NCI-H446 (cell line): Measurements from ENCODE around the gene AFDN.
A peak's percentile ranks its signal among the peaks of the same experiment; 100 is the strongest.

Experiments
- DNase-seq, 2 experiments: peaks; one replicate each; lab custom pipeline; 2025; lab: John Stamatoyannopoulos, UW

AFDN gene

GRCh38 chr6:167796192-167796981 lies 30.3 kb upstream of the AFDN start:
- peak in 1 of 2 experiments; percentile 4 for DNase-seq

DNA sequence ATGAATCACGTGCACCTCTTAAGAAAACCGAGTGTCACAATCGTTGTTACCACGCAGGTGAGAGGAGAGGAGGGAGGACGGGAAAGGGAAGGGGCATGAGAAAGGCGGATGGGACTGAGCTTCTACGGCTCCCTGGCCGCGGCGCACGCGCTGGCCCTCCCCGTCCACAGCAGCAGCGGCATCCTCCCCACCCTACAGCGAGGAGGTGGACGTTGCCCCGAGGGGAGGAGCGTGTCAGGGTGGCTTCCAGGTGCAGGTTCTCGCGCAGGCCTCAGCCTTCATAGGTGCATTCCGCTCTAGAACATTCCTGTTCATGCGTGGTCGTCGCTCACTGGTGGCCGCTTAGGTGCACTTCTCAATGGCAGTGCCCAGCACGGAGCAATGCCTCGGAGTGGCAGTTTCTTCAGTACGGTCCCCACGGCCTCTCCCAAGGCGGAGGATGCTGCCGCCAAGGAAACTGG lies 29.7 kb upstream of the AFDN start:
- no peak for DNase-seq

- DNase-seq: no peak
These were observed 29.0 kb upstream of the AFDN start for GRCh38 chr6:167797476-167798265.

- no peak for DNase-seq
These were observed 28.3 kb upstream of the AFDN start for GRCh38 chr6:167798453-167798852.

- DNase-seq: peak; percentile 67 to 92
These were observed 27.5 kb upstream of the AFDN start for GRCh38 chr6:167799033-167799821.

- no peak for DNase-seq
These were observed 26.2 kb upstream of the AFDN start for GRCh38 chr6:167800549-167800948.

DNA sequence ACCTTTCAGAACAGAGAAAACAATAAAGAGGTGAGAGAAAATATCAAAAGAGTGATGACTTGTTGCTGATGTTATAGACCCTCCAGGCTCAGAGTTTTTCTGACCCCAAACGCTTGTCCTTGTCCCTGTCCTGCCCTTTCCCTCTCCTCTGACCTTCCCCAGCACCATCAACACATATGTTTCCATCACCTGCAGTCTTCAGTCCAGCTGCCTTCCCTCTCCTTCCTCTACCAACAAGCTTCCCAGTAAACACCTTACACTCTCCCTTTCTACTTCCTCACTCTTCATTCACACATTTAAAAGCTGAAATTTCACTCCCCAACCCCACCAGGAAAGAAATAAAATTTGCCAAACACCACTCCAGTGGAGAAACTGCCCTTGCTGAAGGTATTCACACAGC lies 25.4 kb upstream of the AFDN start:
- DNase-seq: no peak

DNA sequence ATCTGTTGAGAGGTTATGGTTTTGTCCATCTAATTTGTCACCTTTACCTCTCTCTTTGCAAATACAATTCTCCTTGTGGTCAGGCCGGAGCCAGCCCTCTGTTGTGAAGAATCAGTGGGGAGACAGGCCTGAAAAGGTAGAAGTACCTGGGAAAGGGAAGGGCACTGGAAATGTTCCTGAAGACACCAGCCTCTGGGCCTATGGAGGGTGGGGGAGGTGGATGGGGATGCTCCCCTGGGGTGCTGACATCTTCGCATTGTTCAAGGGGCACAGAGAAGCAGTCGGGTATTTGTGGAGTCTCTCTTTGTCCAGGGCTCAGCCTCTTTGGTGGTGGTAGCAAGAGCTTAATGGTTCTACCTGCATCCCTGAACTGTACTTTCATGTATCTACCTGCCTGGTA lies 24.4 kb upstream of the AFDN start:
- no peak for DNase-seq

DNA sequence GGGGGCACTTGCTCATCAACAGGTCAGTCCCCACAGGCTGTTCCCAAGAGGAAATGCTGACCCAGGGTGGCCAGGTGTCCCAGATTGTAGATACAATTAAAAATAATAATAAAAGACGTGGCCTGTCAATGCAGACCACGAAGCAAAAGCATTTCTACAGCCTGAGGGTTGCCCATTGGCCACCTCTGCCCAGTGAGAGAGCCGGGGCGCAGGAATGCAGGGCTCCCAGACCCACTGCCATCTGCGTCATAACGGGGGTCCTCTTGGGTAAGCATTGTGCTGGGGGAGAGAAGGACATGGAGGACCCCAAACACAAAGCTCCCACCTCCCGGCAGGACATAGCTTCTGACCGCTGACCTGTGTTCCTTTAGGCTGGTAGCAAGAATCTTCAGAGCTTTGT lies 22.9 kb upstream of the AFDN start:
- no peak for DNase-seq

DNA sequence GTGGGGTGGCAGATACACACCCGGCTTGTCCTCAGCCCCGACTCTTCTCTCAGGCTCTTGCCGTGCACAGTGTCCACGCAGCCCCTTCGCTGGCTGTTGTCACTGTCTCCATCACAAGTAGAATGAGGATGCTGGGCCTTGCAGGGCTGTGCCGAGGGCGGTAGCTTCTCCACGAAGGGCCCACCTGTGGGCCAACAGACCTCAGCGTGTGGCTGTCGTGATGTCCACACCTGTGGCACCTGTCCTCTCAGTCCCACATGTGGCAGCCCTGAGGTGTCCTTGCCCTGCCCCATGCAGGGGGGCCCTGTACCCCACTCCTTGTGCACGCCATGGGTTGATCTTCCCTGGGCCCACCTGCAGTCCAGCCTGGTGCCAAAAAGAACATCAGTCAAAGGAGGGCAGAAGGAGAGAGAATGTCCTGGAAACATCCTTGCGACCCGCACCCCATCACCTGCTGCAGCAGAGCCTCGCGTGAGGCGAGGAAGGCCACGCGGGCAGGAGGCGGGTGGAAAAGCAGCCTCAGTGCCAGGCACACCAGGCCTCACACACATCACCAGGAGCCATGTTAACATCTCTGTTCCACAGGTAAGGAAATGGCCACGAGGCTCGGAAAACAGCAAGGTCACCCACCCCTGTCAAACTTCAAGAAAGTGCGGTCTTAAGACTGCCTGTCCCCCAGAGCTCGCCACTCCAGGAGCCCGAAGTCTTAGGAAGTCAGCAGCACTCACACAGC lies 22.3 kb upstream of the AFDN start:
- no peak for DNase-seq

DNA sequence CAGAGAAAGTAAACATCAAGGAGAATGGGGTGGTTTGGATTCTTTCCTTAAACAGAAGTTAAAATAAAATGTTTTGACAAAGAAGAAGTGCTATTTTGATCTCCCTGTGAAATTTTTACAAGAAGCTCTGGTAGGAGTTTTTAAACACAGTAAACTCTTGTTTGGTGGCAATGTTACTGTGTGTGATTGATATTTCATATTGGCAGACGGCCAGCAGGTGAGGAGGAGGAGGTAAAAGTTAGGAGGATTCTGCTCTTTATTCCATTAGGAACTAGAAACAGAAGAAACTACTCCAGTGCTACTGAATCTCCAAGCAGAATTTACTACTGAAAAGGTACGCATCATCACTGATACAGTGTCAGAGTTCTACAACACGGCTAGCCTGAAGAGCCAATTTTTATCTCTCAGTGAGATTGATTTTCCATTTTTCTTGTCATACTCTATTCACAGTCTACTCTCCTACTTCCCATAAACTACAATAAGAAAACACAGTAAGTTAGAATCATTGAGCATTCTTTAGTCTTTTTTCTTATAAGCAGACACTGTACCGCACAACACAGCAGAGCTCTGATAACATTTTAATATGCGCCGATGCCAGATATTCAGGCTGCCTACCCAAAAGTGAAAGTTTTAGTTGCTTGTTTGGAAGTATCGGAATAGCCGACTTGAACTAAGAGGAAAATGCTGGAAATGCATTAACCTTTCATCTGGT lies 21.2 kb upstream of the AFDN start:
- no peak for DNase-seq

DNA sequence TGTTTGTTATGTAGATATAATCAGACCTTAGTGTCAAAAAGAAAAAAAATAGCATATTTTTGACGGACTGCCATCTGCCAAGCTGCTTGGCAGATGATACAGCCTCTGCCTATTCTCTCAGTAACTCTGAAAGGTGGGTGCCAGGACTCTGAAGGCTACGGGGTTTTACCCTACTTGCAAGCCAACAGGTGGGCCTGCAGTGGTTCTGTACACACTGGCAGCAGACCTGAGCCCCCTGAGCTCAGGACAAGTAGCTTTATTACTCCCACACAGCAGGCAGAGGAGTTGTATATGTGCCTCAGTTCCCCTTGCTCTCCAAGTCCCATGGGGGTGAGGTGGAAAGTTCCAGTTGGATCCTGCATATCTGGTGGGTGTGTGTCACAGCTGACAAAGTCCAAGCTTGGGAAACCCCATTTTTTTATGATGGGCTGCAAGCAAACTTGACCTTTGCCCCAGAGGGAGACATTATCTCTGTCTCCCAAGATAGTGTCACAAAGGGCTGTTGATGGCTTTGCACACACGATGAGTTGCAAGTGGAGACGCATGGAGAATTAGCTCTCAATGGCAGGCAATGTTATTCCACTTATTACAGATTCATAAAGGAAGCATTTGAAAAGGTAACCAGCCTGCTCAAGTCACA lies 20.5 kb upstream of the AFDN start:
- DNase-seq: peak in 1 of 2 experiments; percentile 26

GRCh38 chr6:167807200-167807599 lies 19.5 kb upstream of the AFDN start:
- no peak for DNase-seq

DNA sequence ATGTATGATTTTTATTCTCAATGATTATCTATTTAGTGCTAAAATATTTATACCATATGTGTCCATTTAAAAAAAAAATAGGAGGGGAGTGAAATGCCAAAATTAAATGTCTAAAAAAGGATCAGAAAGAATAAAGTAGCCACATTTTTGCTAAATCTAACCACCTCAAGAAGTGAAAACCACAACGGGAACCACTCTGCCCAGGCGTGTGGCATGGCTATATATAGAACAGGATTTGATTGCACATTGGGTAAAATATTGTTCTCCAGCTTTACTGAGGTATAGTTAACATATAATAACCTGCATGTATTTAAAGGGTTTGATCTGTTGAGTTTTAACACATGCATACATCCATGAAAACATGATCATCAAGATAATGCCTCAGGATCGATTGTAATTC lies 19.0 kb upstream of the AFDN start:
- no peak for DNase-seq

GRCh38 chr6:167811040-167811439 lies 15.7 kb upstream of the AFDN start:
- no peak for DNase-seq

GRCh38 chr6:167811442-167812087 lies 15.1 kb upstream of the AFDN start:
- DNase-seq: no peak

DNA sequence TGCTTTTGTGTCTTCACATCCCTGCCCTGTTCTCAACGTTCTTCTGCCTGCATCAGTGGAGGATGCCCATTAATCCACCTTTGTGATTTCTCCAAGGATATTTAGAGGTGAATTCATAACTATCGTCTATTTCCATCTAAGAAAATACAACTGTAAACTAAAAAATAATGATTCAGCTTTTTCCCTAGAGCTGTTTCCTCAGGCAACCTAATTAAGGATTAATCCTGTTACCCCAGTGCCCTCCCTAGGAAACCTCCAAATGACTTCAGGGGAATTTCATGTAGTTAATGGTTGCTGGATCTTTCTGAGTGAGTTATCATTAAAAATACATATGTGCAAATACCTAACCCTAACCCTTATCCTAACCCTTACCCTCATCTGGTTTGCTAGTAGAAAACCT lies 14.6 kb upstream of the AFDN start:
- no peak for DNase-seq

- no peak for DNase-seq
These were observed 11.3 kb upstream of the AFDN start for GRCh38 chr6:167815296-167815980.

GRCh38 chr6:167817016-167817415 lies 9.7 kb upstream of the AFDN start:
- DNase-seq: no peak

GRCh38 chr6:167817729-167818128 lies 9.0 kb upstream of the AFDN start:
- DNase-seq: no peak
